ENCODE data around the gene UBE2G1. TPM values are rescaled to one million over a fixed set of nuclear protein-coding genes. Genes with fewer than 3 reads are reported as not detected.

Gene UBE2G1
- total and polyA plus RNA-seq, 9 of the 15 experiments (the other 6 are each of a cell fraction or from before 2014, with no cell fraction given), result 10.1 to 65.9 (median 29.7) TPM

DNA sequence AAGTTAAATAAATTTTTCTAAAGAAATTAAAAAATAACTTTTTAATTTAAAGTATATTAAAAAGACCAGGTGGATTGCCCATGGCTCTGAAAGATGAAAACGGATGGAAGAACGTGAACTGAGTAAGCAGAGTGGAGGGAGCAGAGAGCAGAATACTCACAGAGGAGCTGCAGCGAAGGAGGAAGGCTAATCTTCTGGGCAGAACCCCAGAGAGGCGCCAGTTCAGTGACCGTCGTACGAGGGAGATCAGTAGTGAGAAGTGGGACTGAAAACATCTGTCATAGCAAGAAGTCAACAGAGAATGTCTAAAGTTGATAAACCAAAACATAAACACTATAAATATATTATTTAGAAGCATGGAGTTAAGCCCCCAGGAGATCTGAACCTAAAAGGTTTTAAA lies 34.9 kb downstream of the UBE2G1 start:
- no TSS peak for BruUV-seq (replicated peaks)
- Histone ChIP-seq H3K79me2 (ENCODE audit: control insufficient read depth, insufficient read depth, low read length) (peaks cover 95% of the 10 kb centered on the region), H3K36me3 (ENCODE audit: control insufficient read depth, insufficient read depth, low read length) (peaks cover 12% of the 10 kb centered on the region; the same call in 2 of the 3 replicates), H3K9me1 (ENCODE audit: control insufficient read depth, insufficient read depth, low read length) (no peaks in the 10 kb centered on the region), H4K20me1 (replicated peaks; ENCODE audit: control insufficient read depth, insufficient read depth, low read length) (peaks cover 3% of the 10 kb centered on the region; the same call in 1 of the 2 replicates), H3K4me2 (ENCODE audit: insufficient read depth, low read length) (peak overlapping the region; percentile 49; the same call in 1 of the 2 replicates), H3K4me1 (replicated peaks in 1 of 2; ENCODE audit: control insufficient read depth in 2 of 2, insufficient read depth in 2 of 2, low read length in 2 of 2) (peaks cover 6 to 10% of the 10 kb centered on the region in 2 experiments; a peak in 4 of 5 replicates), H3K9me3 (replicated peaks; ENCODE audit: control insufficient read depth, insufficient read depth, low read depth, low read length) (no peaks in the 10 kb centered on the region), H3K27me3 (ENCODE audit: control insufficient read depth in 2 of 2, insufficient read depth in 2 of 2, low read length in 2 of 2) (no peaks in the 10 kb centered on the region), H2AFZ (ENCODE audit: low read depth, low read length) (no peak overlapping the region), H3K4me3 (no peak overlapping the region), H3K27ac (ENCODE audit: extremely low read depth, low read depth, low read length) (peak overlapping the region; percentile 70; the same call in 2 of the 3 replicates), H3K9ac (ENCODE audit: insufficient read depth in 1 of 2, low read depth in 2 of 2, low read length in 2 of 2) (peak overlapping the region; percentile 44 to 71; a peak in 2 of 4 replicates)
- POLR2A ChIA-PET, result interaction anchor here (1.0 to 1.5 kb wide), 3 partner anchors 32 to 188 kb away, joined by 3 to 5 read pairs (median 3); no protein-coding TSS in a partner anchor
- CTCF ChIA-PET (ENCODE audit: low intra/inter-chr PET ratio), result no interaction called here
- in situ Hi-C loops (cut with MboI), result no loop called here
- intact Hi-C loops (cut with micrococcal nuclease), result no loop called here
- peak; percentile 60 for FAIRE-seq
- peak; percentile 93 for ATAC-seq
- WGBS (ENCODE audit: insufficient coverage, low coverage, missing lambda C conversion rate), result 6% methylated on average over 7 of the region's 7 CpGs
- peak; percentile 15 to 56 (median 32) for DNase-seq (ENCODE audit: extremely low read depth in 1 of 4, low spot score in 3 of 4)
- TF ChIP-seq, protein P1, sequence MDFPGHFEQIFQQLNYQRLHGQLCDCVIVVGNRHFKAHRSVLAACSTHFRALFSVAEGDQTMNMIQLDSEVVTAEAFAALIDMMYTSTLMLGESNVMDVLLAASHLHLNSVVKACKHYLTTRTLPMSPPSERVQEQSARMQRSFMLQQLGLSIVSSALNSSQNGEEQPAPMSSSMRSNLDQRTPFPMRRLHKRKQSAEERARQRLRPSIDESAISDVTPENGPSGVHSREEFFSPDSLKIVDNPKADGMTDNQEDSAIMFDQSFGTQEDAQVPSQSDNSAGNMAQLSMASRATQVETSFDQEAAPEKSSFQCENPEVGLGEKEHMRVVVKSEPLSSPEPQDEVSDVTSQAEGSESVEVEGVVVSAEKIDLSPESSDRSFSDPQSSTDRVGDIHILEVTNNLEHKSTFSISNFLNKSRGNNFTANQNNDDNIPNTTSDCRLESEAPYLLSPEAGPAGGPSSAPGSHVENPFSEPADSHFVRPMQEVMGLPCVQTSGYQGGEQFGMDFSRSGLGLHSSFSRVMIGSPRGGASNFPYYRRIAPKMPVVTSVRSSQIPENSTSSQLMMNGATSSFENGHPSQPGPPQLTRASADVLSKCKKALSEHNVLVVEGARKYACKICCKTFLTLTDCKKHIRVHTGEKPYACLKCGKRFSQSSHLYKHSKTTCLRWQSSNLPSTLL (IDR thresholded peaks at IDR 0.05), result no peak
- TF ChIP-seq HLTF (IDR thresholded peaks at IDR 0.05), result no peak
- no peak for TF ChIP-seq POLR3G (IDR thresholded peaks at IDR 0.05; ENCODE audit: extremely low read depth, insufficient read length, insufficient replicate concordance)
- TF ChIP-seq CBFA2T3 (IDR thresholded peaks at IDR 0.05), result 0 out of 2 replicates have a peak, but pooled peaks have one; percentile 34
- TF ChIP-seq RBBP5 (IDR thresholded peaks at IDR 0.05; ENCODE audit: borderline replicate concordance, insufficient read depth, low read length, poor library complexity, severe bottlenecking), result peak; percentile 57
- TF ChIP-seq ZNF324 (CRISPR knock-in tag; IDR thresholded peaks at IDR 0.05), result no peak
- peak; percentile 16; the same call in 1 of the 2 replicates for TF ChIP-seq TAL1 (IDR thresholded peaks at IDR 0.05)
- TF ChIP-seq HNRNPLL (IDR thresholded peaks at IDR 0.05; ENCODE audit: low read depth, low read length, poor library complexity, severe bottlenecking), result peak; percentile 48
- TF ChIP-seq KLF16 (IDR thresholded peaks at IDR 0.05), result no peak
- TF ChIP-seq PRPF4 (IDR thresholded peaks at IDR 0.05; ENCODE audit: insufficient read depth, low read depth, low read length, poor library complexity, severe bottlenecking), result no peak
- peak; percentile 48; the same call in 1 of the 2 replicates for TF ChIP-seq SMARCA4 (IDR thresholded peaks at IDR 0.05)
- no peak for TF ChIP-seq KLF10 (CRISPR knock-in tag; IDR thresholded peaks at IDR 0.05)
- TF ChIP-seq, protein P2, sequence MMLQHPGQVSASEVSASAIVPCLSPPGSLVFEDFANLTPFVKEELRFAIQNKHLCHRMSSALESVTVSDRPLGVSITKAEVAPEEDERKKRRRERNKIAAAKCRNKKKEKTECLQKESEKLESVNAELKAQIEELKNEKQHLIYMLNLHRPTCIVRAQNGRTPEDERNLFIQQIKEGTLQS (IDR thresholded peaks at IDR 0.05), result no peak
- TF ChIP-seq, protein P2 (CRISPR knock-in tag; conservative IDR thresholded peaks at IDR 0.05), result no peak

All from K562 (cell line).